GM12864 (cell line): Measurements from ENCODE around the gene RBMS3.

Experiments used
- DNase-seq: peaks from one replicate; pipeline ENCODE4 v3.0.0-alpha.2; 2011; ENCODE audit warnings: low read depth
- H3K4me3 ChIP-seq: 2 replicates; pipeline ENCODE4 v1.5.1; 2011; ENCODE audit warnings: mild to moderate bottlenecking, low read depth, low read length, control low read depth
- TF ChIP-seq, protein P1 (sequence below): IDR thresholded peaks from 2 replicates; pipeline ENCODE4 v1.5.1; 2011; ENCODE audit warnings: low read depth, mild to moderate bottlenecking, moderate library complexity, low read length, control low read depth, inconsistent platforms; ENCODE audit errors: missing control alignments

RBMS3 gene

DNA sequence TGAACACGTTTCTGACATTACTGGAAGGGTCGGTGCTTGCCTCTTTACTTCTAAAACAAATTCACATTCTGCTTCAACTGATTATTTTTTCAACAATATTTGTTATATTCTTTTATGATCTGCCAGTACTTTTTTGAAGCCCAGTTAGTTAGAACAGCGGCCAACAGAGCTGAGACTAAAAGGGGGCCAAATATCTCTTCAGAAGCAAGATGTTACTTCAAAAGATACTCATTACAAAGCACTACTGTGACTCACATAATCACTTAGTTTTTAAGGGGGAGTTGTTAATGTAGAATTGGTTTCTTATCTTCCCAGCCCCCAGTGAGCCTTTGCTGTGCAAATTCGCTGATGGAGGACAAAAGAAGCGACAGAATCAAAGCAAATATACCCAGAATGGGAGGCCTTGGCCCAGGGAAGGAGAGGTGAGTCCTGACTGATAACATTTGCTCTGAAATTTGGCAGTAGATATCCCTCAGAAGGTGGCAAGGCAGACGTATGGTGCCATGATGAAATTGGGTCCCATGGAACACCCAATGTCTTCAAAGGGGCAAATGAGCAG, 587.8 kb downstream of the RBMS3 start:
- TF ChIP-seq, protein P1, sequence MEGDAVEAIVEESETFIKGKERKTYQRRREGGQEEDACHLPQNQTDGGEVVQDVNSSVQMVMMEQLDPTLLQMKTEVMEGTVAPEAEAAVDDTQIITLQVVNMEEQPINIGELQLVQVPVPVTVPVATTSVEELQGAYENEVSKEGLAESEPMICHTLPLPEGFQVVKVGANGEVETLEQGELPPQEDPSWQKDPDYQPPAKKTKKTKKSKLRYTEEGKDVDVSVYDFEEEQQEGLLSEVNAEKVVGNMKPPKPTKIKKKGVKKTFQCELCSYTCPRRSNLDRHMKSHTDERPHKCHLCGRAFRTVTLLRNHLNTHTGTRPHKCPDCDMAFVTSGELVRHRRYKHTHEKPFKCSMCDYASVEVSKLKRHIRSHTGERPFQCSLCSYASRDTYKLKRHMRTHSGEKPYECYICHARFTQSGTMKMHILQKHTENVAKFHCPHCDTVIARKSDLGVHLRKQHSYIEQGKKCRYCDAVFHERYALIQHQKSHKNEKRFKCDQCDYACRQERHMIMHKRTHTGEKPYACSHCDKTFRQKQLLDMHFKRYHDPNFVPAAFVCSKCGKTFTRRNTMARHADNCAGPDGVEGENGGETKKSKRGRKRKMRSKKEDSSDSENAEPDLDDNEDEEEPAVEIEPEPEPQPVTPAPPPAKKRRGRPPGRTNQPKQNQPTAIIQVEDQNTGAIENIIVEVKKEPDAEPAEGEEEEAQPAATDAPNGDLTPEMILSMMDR, result no peak
- H3K4me3 ChIP-seq, result no peak overlapping the region
- no peak for DNase-seq

DNA sequence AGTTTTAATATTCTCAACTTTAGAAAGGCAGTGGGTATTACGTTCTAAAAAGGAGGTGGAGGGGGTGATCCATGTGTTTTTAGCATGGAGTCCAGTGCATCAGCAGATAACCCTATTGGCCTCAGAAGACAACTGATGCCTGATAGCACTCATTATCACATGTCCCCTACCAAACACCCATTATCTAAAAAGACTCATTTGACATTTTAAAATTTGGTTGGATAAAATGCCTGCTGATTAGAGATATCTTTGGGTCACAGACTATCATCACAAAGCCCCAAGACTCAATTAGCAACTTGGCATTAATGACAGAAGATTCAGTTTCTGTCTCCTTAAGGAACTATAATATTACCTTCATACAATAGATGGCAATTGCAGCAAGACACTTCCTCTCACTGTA, 589.3 kb downstream of the RBMS3 start:
- no peak overlapping the region for H3K4me3 ChIP-seq
- DNase-seq, result no peak
- TF ChIP-seq, protein P1, result no peak

DNA sequence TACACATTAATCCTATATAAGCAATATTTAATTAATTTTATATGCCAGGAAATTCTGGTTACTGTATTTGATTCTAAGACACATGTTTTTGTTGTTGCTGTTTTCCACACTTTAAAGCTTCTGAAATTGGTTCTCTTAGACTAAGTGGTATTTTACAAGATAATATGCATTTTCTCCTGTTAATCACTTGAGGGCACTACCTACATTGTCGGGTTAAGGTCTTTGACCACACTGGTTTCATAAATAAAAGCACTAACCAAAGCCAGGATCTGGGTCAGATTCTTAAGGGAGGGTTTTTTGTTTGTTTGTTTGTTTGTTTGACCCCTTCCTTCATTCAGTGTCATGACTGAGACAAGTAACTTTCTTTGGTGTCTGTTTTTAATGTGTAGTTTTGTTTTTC, 590.2 kb downstream of the RBMS3 start:
- no peak overlapping the region for H3K4me3 ChIP-seq
- TF ChIP-seq, protein P1, result no peak
- DNase-seq, result no peak

DNA sequence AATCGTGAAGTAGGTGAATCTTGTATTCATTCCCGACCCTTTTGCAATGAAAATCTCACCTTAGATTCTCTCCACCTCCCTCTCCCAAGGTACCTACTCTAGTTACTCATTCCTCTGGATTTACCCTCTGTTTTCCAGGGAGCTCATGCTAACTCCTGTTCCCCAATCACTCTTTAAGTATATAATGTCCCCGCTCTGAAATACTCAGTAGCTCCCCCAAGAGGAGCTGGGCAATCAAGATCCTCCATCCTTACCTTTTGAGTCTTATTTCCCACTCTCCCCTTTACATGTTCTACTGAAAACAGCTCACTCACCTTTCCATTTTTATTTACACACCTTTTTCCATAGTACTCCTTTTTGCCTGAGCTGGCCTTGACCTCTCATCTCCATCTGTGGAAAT, 599.9 kb downstream of the RBMS3 start:
- no peak overlapping the region for H3K4me3 ChIP-seq

DNA sequence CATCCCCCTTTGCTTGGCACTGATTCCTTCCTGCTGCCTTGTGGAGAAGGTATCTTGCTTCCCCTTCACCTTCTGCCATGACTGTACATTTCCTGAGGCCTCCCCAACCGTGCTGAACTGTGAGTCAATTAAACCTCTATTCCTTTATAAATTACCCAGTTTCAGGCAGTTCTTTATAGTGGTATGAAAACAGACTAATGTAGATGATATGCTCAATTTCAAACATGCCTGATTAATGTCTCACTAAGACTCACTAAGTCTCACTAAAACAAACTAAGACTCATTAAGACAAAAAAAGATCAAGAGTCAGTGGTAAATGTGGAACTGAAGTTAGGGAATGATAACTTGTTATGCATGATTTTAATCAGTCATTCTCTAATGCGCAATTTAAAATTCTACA, 606.6 kb downstream of the RBMS3 start:
- no peak overlapping the region for H3K4me3 ChIP-seq
- TF ChIP-seq, protein P1, result no peak
- DNase-seq, result no peak

More for the DNA sequence above, 599.9 kb downstream of the RBMS3 start:
- TF ChIP-seq, protein P1, result no peak
- DNase-seq, result no peak

DNA sequence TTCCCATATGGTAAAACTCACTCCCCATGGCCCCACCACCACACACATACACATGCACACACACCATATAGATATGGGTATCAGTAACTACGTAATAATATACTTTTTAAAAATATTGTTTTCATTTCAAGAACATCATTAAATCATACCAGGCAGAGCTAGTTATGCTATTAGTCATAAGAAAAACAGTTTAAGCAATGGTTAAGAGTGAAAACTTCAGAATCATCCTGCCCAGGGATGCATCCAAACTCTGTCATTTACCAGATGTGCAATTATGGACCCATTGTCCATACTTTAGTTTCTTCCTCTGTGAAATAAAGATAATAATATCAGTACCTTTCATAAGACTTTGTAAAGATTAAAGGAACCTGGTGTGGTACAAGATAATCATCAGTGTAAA, 608.3 kb downstream of the RBMS3 start:
- H3K4me3 ChIP-seq, result no peak overlapping the region
- DNase-seq, result no peak
- TF ChIP-seq, protein P1, result no peak

DNA sequence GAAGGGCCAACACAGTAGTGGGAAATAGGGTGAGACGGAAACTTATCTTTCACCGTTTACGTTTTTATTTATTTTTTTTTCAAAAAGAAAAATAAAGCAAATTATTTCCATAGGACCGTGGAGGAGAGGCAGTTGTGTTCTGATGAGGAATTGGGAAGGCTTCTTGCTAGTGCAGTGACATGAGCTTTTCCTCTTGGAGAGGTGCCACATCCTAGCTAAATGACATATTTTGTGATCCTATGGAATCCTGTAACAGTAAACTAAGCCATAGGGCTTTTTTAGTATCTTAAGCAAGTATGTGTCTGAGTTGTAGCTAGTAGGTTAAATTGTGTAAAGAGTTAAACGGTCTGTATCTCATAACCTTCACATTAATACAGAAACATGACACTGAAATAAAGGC, 609.9 kb downstream of the RBMS3 start:
- TF ChIP-seq, protein P1, result no peak

More for the DNA sequence above, 609.9 kb downstream of the RBMS3 start:
- DNase-seq, result no peak
- no peak overlapping the region for H3K4me3 ChIP-seq
